WTC11 (cell line): Measurements from ENCODE around the gene ACTL8.

Source experiments
- CTCF ChIP-seq: fragments of 200-600 bp; IDR thresholded peaks from 2 replicates; pipeline ENCODE4 v1.8.0; 2022; ENCODE audit warnings: antibody characterized with exemption
- GRHL2 ChIP-seq: fragments of 250-450 bp; sonication (Bioruptor Pico); IDR thresholded peaks from 2 replicates; pipeline ENCODE4 v1.8.0; 2022; ENCODE audit warnings: mild to moderate bottlenecking, moderate library complexity; ENCODE audit not compliant: insufficient replicate concordance, severe bottlenecking
- TF ChIP-seq, protein P1 (sequence below): sonication (generic); formaldehyde crosslinking; IDR thresholded peaks from 2 replicates; pipeline ENCODE4 v1.8.1; 2022; ENCODE audit warnings: mild to moderate bottlenecking, missing genetic modification reagents, moderate library complexity, borderline replicate concordance
- TF ChIP-seq, protein P2 (sequence below): sonication (generic); formaldehyde crosslinking; conservative IDR thresholded peaks from 2 replicates; pipeline ENCODE4 v1.8.1; 2022; ENCODE audit warnings: mild to moderate bottlenecking, missing genetic modification reagents

- TF ChIP-seq, protein P1, sequence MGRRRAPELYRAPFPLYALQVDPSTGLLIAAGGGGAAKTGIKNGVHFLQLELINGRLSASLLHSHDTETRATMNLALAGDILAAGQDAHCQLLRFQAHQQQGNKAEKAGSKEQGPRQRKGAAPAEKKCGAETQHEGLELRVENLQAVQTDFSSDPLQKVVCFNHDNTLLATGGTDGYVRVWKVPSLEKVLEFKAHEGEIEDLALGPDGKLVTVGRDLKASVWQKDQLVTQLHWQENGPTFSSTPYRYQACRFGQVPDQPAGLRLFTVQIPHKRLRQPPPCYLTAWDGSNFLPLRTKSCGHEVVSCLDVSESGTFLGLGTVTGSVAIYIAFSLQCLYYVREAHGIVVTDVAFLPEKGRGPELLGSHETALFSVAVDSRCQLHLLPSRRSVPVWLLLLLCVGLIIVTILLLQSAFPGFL (CRISPR knock-in tag): no peak
- TF ChIP-seq, protein P2, sequence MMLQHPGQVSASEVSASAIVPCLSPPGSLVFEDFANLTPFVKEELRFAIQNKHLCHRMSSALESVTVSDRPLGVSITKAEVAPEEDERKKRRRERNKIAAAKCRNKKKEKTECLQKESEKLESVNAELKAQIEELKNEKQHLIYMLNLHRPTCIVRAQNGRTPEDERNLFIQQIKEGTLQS (CRISPR knock-in tag): no peak
- TF ChIP-seq GRHL2 (CRISPR knock-in tag): no peak
- no peak for TF ChIP-seq CTCF
Measured at GRCh38 chr1:17795836-17796645, 40.9 kb downstream of the ACTL8 start.
